ENCODE data around the gene CPS1.
A peak's percentile ranks its signal among the peaks of the same experiment; 100 is the strongest.

The CPS1 gene

DNA sequence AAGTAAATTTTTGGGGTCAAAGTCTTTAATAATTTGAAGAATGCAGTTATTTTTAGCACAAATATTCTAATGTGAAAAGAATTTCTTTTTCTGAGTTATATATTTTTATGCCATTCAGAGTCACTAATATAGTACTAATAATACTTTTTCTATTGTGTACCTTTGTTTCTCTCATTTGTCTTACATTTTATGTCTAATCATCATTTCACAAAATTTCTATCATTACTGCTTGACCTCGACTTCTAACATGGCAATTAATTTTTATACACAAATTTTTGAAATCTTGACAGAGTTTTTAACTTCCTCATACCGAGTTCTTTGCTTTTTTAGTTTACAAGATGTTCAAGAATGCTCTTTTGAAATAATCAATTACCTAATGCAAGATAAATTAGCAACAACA is 8.4 kb upstream of the CPS1 start:
- DNase-seq, result no peak

GRCh38 chr2:210548878-210549384 is 7.5 kb upstream of the CPS1 start:
- no peak for DNase-seq

DNA sequence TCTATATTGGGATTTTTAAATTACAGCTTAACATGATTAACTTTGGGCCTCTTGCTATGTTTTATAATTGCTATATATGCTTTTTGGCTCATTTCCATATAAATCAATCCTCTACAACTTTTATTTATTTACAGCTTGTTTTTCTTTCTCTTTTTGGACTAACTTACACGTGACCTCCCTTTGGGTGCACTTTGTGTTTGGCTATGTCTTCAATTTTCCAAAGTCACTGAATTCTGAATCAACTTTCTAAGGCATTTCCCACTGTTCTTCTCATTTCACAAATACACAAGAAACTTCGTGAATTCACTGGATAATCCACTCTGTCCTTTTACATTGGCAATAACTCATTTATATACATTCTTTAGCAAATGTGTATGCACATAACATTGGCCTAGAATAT is 5.4 kb upstream of the CPS1 start:
- DNase-seq, result no peak

DNA sequence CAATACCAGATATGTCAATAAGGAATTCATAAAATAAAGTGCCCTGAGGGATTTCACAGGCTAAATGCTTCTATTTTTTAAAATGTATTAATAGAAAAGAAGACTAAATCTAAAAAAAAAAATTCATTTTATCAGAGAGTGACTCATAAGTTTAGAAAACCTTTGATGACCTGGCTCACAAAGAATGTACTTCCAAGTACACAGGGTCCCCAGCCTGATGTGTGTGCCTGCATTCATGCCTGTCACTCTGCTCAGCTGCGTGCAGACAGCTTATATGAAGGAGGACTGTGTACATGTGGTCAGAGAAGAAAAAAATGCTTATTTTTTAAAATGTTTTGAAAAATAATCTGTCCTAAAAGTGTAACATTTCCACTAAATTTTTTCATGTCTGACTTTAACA is 3.0 kb upstream of the CPS1 start:
- DNase-seq, result no peak

DNA sequence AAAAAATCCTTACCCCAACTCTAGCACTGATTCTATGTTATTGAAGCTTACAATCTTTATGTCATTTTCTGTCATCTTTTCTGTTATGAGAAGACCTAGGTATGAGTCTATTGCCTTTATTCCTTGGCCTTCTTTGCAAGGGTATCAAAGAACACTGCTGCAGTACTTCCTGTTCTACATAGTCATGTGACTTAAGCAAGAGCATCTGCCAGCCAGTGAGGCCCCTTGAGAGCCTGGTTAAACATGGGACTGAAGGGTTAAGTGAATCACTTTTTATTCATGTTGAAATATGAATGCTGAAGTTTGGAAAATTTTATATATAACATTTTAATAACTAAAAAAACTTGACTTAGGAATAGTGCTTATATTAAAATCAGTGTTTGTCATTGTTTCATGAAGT is 844 bp upstream of the CPS1 start:
- no peak for DNase-seq

DNA sequence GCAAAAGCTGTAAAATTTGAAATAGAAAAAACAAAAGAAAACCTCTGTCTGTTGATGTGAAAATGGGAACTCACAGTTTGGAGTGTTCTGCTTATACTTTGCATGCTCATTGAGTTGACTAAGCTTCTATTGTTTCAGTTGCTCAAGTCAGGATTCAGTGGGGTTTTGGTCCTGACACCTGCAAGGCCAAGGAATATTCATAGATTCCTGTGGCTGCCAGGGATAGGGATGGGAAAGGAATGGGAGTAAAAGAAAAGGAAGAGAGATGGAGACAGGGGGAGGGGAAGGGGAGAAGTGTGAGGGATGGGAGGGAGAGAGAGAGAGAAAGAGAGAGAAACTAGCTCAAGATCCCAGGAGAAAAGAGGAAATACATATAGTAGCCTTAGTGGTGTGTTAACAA is 1.3 kb downstream of the CPS1 start:
- no peak for DNase-seq

DNA sequence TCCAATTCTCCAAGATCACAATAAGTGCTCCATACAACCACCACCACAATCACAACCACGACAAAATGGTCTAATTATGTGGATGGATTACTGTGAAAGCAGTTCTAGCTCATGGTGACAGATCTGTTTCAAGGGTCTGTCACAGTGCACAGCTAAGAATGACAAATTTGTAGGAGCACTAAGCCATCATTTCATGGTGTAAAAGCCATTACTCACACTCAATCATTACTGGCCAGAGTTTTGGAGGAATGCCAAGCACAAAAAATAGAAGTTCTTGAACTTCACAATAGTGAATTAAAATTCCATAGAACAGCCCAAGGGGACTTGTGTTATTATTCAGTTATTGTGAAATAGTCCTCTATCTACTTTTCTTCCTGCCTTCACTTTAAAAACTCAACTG is 2.3 kb downstream of the CPS1 start:
- DNase-seq, result no peak

DNA sequence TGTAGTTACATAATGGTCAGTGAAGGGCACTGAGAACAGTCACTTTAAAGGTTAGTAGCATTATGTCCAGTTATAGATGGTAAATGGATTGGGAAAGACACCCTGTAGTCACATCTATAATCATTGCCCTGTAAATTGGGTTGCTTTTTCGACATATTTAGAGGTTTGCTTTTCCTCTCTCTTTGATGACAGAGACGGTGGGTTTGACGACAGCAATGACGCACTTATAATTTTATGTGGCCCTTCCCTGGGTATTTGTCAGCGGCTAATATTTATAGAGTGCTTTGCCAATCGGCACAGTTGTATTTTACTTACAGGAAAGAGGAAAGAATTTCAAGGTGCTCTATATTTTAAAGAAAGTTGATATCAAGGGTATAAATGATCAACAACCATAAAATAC is 2.8 kb downstream of the CPS1 start:
- no peak for DNase-seq

- no peak for DNase-seq
Observed at GRCh38 chr2:210561475-210561874, 5.1 kb downstream of the CPS1 start.

DNA sequence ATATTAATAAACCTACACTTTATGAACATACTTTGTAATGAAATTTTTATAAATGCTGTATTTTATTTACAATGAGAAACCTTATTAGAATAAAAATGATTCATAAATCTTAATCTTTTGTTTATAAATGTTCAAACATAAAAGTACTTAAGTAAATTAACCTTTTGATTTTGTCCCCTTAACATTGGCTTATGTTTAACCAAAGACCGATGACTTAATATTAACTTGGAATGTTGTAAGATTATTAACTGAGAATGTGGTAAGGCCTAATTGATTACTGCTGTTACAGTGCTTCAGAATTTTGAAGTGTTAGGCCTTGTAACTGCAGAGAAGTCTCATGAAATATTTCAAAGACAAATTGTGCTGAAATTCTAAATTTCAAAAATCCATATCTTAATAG is 5.7 kb downstream of the CPS1 start:
- DNase-seq, result no peak

GRCh38 chr2:210562502-210563080 is 6.2 kb downstream of the CPS1 start:
- no peak for DNase-seq

DNA sequence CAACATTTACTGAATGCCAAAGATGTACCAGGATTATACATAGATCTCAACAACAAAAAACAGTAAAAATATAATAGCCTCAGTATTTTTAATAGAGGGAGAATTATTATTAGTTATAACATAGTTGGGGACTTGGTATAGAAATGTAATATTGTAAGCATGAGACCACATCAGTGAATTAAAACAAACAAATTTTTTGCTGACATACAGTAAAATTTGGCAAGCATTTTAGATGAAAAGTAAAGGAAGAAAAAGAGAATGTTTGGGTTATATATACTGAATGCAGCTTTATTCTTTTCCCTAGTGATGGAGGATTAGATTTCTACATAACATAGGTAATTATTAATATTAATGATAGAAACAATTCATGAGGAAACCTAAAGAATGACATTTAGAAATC is 10.9 kb downstream of the CPS1 start:
- DNase-seq, result no peak

- no peak for DNase-seq
Observed at GRCh38 chr2:210568108-210568507, 11.7 kb downstream of the CPS1 start.

- peak; percentile 70 for DNase-seq
Observed at GRCh38 chr2:210577263-210578071, 21.1 kb downstream of the CPS1 start.

GRCh38 chr2:210584834-210585233 is 28.4 kb downstream of the CPS1 start:
- no peak for DNase-seq

GRCh38 chr2:210586381-210586780 is 30.0 kb downstream of the CPS1 start:
- DNase-seq, result no peak

DNA sequence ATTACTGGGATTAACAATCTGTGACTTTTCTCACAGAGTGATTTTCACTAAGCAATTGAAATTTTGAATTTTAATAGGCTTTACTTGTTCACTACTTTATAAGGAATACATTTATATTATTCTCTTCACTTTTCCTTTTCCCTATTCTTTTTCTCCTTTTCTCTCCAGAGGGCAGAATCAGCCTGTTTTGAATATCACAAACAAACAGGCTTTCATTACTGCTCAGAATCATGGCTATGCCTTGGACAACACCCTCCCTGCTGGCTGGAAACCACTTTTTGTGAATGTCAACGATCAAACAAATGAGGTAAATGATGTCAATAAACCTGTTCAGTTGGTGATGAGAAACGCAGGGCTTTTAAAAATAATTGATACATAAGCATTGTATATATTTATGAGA is 35.3 kb downstream of the CPS1 start:
- no peak for DNase-seq

GRCh38 chr2:210592726-210593125 is 36.3 kb downstream of the CPS1 start:
- peak; percentile 7 for DNase-seq

- DNase-seq, result peak; percentile 51
Observed at GRCh38 chr2:210593166-210593565, 36.8 kb downstream of the CPS1 start.

DNA sequence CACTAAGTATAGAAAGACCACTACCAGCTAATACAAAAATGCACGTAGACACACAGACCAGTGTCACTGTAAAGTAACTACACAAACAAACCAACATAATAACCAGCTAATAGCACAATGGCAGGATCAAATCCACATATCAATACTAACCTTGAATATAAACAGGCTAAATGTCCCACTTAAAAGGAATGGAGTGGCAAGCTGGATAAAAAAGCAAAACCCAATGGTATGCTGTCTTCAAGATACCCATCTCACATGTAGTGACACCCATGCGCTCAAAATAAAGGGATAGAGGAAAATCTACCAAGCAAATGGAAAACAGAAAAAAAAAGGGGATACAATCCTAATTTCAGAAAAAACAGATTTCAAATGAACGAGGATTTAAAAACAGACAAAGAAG is 41.8 kb downstream of the CPS1 start:
- no peak for DNase-seq

DNA sequence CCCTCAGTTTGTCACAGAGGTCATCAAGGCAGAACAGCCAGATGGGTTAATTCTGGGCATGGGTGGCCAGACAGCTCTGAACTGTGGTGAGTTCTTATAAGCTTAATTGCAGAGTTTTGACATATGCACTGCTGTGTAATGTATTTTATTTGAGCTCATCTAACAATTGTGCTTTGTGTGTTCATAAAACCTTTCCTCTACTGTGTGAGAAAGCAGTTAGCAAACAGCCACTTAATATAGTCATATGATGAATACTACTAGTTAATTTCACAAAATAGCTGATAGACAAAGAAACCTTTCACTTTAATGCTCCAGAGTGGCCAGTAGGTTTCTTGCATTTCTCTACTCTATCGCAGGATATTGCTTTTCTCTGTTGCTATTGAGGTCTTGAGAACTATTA is 43.1 kb downstream of the CPS1 start:
- no peak for DNase-seq

DNA sequence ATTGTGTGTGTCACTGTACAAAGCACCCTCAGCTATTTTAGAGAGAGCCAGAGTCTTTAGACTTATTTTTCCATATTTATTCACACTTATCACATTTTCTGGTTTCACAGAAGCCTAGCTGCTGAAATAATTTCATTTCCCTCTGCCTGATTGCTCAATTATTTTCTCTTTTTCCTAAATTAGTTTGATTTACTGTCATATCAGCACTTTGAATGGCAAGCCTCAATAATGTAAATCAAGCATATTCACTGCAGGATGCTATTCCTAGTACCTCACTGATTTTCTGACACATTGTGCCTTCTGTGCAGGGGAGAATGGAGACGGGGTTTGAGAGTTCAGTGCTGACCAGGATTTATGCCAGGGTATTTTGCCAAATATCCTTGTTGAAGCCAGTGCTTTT is 48.3 kb downstream of the CPS1 start:
- no peak for DNase-seq

DNA sequence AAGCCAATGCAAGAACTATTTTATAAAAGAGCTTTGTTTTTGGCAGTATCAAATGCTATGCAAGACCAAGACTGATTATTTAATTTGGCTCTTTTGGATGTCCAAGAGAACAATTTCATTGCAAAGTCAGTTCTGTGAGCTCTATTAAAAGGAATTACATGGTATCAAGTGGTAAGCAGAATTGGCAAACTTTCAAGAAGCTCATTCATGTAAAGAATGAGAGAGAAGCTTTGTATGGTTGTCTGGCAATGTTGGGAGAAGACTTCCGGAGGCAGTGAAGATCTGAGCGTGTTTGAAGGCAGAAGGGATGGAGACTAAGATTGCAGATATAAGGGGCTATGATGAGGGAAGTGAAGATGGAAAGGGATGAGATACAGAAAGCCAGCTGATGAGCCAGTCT is 49.6 kb downstream of the CPS1 start:
- DNase-seq, result no peak

DNA sequence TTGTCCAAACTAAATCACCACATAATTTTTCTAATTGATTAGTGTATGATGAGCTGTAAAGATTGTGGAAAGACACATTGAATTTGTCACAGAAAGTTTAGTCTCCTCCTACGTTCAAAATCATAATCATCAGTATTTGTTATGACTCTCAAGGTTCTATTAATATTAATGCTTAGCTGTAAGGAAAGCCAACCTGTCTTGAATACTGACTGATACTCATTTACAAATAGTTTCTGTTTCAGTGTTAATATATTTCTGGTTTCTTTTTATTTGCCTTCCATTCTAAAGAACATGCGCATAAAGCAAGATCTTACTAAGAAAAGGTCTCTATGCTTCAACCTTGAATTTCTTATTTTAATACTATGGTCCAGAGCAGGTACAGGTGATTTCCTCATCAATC is 55.1 kb downstream of the CPS1 start:
- no peak for DNase-seq

- no peak for DNase-seq
Observed at GRCh38 chr2:210616074-210616473, 59.7 kb downstream of the CPS1 start.
